Neural cell (in vitro differentiated cells): ENCODE data around the gene APOC3. TPM values are rescaled to one million over a fixed set of nuclear protein-coding genes. Genes with fewer than 3 reads are reported as not detected.

Experiments
- H2AFZ ChIP-seq: fragments of 200-600, 300-800 bp; sonication (generic), shearing (Covaris generic); 2 replicates; pipeline ENCODE4 v1.6.0; 2014; ENCODE audit warnings: low read depth, mild to moderate bottlenecking, antibody characterized with exemption, low read length, moderate library complexity
- H3F3A ChIP-seq: fragments of 200-600 bp; shearing (Covaris generic); 2 replicates; pipeline ENCODE4 v1.6.1; 2016; ENCODE audit warnings: mild to moderate bottlenecking, moderate library complexity, mixed read lengths, antibody characterized with exemption, low read length; ENCODE audit not compliant: insufficient read depth, poor library complexity, severe bottlenecking
- H3K27ac ChIP-seq: fragments of 200-600, 300-800 bp; sonication (generic), shearing (Covaris generic); 2 replicates; pipeline ENCODE4 v1.5.1; 2014; ENCODE audit warnings: mild to moderate bottlenecking, low read length, moderate library complexity
- H3K27me3 ChIP-seq: fragments of 300-800, 200-600 bp; sonication (generic), shearing (Covaris generic); 2 replicates; pipeline ENCODE4 v1.6.0; 2014; ENCODE audit warnings: mild to moderate bottlenecking, low read depth, low read length, moderate library complexity; ENCODE audit not compliant: insufficient read depth
- H3K36me3 ChIP-seq: fragments of 300-800, 200-600 bp; sonication (generic), shearing (Covaris generic); 2 replicates; pipeline ENCODE4 v1.5.1; 2014; ENCODE audit warnings: mild to moderate bottlenecking, antibody characterized with exemption, low read length, moderate library complexity; ENCODE audit not compliant: insufficient read depth
- H3K4me2 ChIP-seq: fragments of 300-800, 200-600 bp; sonication (generic), shearing (Covaris generic); 2 replicates; pipeline ENCODE4 v1.6.0; 2014; ENCODE audit warnings: mild to moderate bottlenecking, low read length
- H3K4me3 ChIP-seq: fragments of 300-800, 200-600 bp; sonication (generic), shearing (Covaris generic); 2 replicates; pipeline ENCODE4 v1.5.1; 2014; ENCODE audit warnings: mild to moderate bottlenecking, low read length, moderate library complexity
- H3K79me2 ChIP-seq: fragments of 200-600 bp; shearing (Covaris generic); replicated peaks from 2 replicates; pipeline ENCODE4 v1.6.0; 2014; ENCODE audit warnings: mild to moderate bottlenecking, low read length, moderate library complexity; ENCODE audit not compliant: insufficient read depth
- H3K9ac ChIP-seq: fragments of 300-800, 200-600 bp; sonication (generic), shearing (Covaris generic); 2 replicates; pipeline ENCODE4 v1.6.1; 2016; ENCODE audit warnings: mild to moderate bottlenecking, low read length, mixed read lengths
- H3K9me2 ChIP-seq: fragments of 200-600 bp; shearing (Covaris generic); 2 replicates; pipeline ENCODE4 v1.6.1; 2016; ENCODE audit warnings: mild to moderate bottlenecking, low read length, mixed read lengths; ENCODE audit not compliant: insufficient read depth
- H3K9me3 ChIP-seq: fragments of 200-600, 300-800 bp; sonication (generic), shearing (Covaris generic); 2 replicates; pipeline ENCODE4 v1.6.1; 2016; ENCODE audit warnings: mild to moderate bottlenecking, mixed run types, low read length, moderate library complexity, mixed read lengths
- H4K20me1 ChIP-seq: fragments of 200-600 bp; shearing (Covaris generic); 2 replicates; pipeline ENCODE4 v1.6.1; 2016; ENCODE audit warnings: mild to moderate bottlenecking, mixed run types; ENCODE audit not compliant: insufficient read depth
- EP300 ChIP-seq: fragments of 450-650 bp; conservative IDR thresholded peaks from 2 replicates; pipeline ENCODE4 v1.6.1; 2014; ENCODE audit warnings: antibody characterized with exemption, mild to moderate bottlenecking, moderate library complexity; ENCODE audit not compliant: poor library complexity, severe bottlenecking
- EZH2 ChIP-seq: fragments of 200-600, 300-800 bp; shearing (Covaris generic), sonication (generic); IDR thresholded peaks from 2 replicates; pipeline ENCODE4 v1.6.1; 2014; ENCODE audit warnings: antibody characterized with exemption, low read length, borderline replicate concordance, mild to moderate bottlenecking; ENCODE audit not compliant: insufficient read depth, poor library complexity, severe bottlenecking
- MXI1 ChIP-seq: fragments of 450-650 bp; conservative IDR thresholded peaks from 2 replicates; pipeline ENCODE4 v1.6.1; 2014; ENCODE audit warnings: antibody characterized with exemption, mild to moderate bottlenecking; ENCODE audit not compliant: poor library complexity, severe bottlenecking
- POLR2AphosphoS5 ChIP-seq: IDR thresholded peaks from 2 replicates; pipeline ENCODE4 v1.6.1; 2012
- RAD21 ChIP-seq: fragments of 450-650 bp; conservative IDR thresholded peaks from 2 replicates; pipeline ENCODE4 v1.6.1; 2014; ENCODE audit warnings: antibody characterized with exemption, mild to moderate bottlenecking, moderate library complexity
- SMC3 ChIP-seq: fragments of 450-650 bp; conservative IDR thresholded peaks from 2 replicates; pipeline ENCODE4 v1.6.1; 2014; ENCODE audit warnings: antibody characterized with exemption, mild to moderate bottlenecking, moderate library complexity; ENCODE audit not compliant: poor library complexity
- TAF1 ChIP-seq: IDR thresholded peaks from 2 replicates; pipeline ENCODE4 v1.6.1; 2012; ENCODE audit warnings: low read depth
- polyA plus RNA-seq: library from polyadenylated mRNA; depleted of rRNA; stranded (reverse); fragments of >200 nt; gene quantifications from 2 replicates; pipeline ENCODE4 v1.2.3, GENCODE V29; 2014
- TF ChIP-seq, protein P1 (sequence below): IDR thresholded peaks from 2 replicates; pipeline ENCODE4 v1.6.1; 2012; ENCODE audit warnings: borderline replicate concordance
- TF ChIP-seq, protein P2 (sequence below): fragments of 450-650 bp; IDR thresholded peaks from 2 replicates; pipeline ENCODE4 v1.5.1; 2014; ENCODE audit warnings: antibody characterized with exemption, mild to moderate bottlenecking, moderate library complexity; ENCODE audit not compliant: poor library complexity, severe bottlenecking

The APOC3 gene
- polyA plus RNA-seq, 1 donor from 2014 or later: not detected

DNA sequence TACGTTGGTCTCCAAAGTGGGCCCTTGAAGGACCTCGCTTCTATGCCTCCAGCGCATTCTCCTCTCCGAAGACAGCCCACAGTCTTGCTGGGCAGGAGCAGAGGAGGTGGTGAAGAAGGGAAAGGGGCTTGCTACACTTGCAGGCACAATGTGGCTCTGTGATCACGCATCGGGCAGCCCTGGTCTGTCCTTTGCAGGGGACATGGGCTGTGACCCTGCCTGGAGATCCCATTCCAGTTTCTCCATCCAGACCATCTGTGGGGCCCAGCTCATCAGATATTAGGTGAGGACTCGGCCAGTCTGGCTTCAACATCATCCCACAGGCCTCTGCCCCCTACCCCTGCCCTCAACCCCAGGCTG lies 6.9 kb downstream of the APOC3 start:
- Histone ChIP-seq H3K9me2 (no peaks in the 10 kb centered on the region), H3K9ac (no peak overlapping the region), H3K36me3 (no peaks in the 10 kb centered on the region), H3K9me3 (no peaks in the 10 kb centered on the region), H3K27me3 (no peaks in the 10 kb centered on the region), H3F3A (no peaks in the 10 kb centered on the region), H2AFZ (no peak overlapping the region), H3K79me2 (no peaks in the 10 kb centered on the region), H3K4me2 (no peak overlapping the region), H4K20me1 (no peaks in the 10 kb centered on the region), H3K27ac (no peak overlapping the region), H3K4me3 (no peak overlapping the region)
- TF ChIP-seq EZH2: no peak
- TF ChIP-seq RAD21: no peak
- TF ChIP-seq, protein P1, sequence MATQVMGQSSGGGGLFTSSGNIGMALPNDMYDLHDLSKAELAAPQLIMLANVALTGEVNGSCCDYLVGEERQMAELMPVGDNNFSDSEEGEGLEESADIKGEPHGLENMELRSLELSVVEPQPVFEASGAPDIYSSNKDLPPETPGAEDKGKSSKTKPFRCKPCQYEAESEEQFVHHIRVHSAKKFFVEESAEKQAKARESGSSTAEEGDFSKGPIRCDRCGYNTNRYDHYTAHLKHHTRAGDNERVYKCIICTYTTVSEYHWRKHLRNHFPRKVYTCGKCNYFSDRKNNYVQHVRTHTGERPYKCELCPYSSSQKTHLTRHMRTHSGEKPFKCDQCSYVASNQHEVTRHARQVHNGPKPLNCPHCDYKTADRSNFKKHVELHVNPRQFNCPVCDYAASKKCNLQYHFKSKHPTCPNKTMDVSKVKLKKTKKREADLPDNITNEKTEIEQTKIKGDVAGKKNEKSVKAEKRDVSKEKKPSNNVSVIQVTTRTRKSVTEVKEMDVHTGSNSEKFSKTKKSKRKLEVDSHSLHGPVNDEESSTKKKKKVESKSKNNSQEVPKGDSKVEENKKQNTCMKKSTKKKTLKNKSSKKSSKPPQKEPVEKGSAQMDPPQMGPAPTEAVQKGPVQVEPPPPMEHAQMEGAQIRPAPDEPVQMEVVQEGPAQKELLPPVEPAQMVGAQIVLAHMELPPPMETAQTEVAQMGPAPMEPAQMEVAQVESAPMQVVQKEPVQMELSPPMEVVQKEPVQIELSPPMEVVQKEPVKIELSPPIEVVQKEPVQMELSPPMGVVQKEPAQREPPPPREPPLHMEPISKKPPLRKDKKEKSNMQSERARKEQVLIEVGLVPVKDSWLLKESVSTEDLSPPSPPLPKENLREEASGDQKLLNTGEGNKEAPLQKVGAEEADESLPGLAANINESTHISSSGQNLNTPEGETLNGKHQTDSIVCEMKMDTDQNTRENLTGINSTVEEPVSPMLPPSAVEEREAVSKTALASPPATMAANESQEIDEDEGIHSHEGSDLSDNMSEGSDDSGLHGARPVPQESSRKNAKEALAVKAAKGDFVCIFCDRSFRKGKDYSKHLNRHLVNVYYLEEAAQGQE: no peak
- no peak for TF ChIP-seq POLR2AphosphoS5
- TF ChIP-seq, protein P2, sequence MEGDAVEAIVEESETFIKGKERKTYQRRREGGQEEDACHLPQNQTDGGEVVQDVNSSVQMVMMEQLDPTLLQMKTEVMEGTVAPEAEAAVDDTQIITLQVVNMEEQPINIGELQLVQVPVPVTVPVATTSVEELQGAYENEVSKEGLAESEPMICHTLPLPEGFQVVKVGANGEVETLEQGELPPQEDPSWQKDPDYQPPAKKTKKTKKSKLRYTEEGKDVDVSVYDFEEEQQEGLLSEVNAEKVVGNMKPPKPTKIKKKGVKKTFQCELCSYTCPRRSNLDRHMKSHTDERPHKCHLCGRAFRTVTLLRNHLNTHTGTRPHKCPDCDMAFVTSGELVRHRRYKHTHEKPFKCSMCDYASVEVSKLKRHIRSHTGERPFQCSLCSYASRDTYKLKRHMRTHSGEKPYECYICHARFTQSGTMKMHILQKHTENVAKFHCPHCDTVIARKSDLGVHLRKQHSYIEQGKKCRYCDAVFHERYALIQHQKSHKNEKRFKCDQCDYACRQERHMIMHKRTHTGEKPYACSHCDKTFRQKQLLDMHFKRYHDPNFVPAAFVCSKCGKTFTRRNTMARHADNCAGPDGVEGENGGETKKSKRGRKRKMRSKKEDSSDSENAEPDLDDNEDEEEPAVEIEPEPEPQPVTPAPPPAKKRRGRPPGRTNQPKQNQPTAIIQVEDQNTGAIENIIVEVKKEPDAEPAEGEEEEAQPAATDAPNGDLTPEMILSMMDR: no peak
- no peak for TF ChIP-seq SMC3
- no peak for TF ChIP-seq EP300
- no peak for TF ChIP-seq TAF1
- TF ChIP-seq MXI1: no peak

DNA sequence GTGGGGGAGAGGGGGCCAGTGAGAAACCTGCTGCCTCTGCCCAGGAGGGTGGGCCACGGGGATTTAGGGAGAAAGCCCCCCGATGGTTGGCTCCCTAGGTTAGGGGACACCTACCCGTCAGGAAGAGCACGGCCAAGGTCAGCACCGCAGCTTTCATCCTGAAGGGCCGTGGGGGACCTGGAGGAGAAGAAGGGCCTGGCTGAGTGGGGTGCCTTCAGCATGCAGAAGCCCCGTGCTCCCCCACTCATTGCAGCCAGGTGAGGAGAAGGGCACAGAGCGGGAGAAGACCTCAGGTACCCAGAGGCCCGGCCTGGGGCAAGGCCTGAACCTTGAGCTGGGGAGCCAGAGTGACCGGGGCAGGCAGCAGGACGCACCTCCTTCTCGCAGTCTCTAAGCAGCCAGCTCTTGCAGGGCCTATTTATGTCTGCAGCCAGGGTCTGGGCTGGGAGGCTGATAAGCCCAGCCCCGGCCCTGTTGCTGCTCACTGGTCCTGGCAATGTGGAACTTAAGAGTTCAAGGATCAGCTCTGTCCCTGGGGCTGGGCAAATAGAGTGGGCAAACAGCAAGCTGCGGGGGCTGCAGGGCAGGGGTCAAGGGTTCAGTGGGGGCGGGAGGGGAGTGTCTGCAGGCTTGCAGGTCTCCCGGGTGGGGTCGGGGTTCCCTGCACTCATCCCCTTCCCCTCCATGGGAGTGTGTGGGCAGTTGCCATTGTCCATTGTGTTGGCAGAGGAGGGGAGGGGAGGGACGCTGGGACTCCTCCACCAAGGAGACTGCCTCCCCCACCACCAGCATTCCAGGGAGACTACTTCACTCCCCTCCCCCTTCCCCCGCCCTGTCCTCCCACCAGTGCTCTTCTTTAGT lies 7.8 kb downstream of the APOC3 start, which contains the start of gene APOA1:
Gene APOA1 (minus strand): TSS at position 392 of the 861 bp plus-strand sequence. CDS start 235 bp downstream, at position 157.
- H3K79me2 ChIP-seq: no peaks in the 10 kb centered on the region
- H2AFZ ChIP-seq: no peak within 1 kb of the TSS
- H3K27ac ChIP-seq: no peak within 1 kb of the TSS
- TF ChIP-seq, protein P1: no peak
- no peak for TF ChIP-seq TAF1
- no peak for TF ChIP-seq MXI1
- no peak for TF ChIP-seq RAD21
- no peak for TF ChIP-seq EZH2
- no peak for TF ChIP-seq POLR2AphosphoS5
- no peak for TF ChIP-seq EP300
- TF ChIP-seq SMC3: no peak
- TF ChIP-seq, protein P2: no peak
- H3K9ac ChIP-seq: no peak within 1 kb of the TSS
- H3K4me2 ChIP-seq: no peak within 1 kb of the TSS
- H3K36me3 ChIP-seq: no peaks in the 10 kb centered on the region
- H3K9me2 ChIP-seq: no peaks in the 10 kb centered on the region
- H3K9me3 ChIP-seq: no peaks in the 10 kb centered on the region
- H3K4me3 ChIP-seq: no peak within 1 kb of the TSS
- H3F3A ChIP-seq: no peaks in the 10 kb centered on the region
- H4K20me1 ChIP-seq: no peaks in the 10 kb centered on the region
- H3K27me3 ChIP-seq: no peaks in the 10 kb centered on the region
